K562 (cell line): ENCODE results near the gene YES1. TPM values are rescaled to one million over a fixed set of nuclear protein-coding genes. Genes with fewer than 3 reads are reported as not detected.

Experiments used
- BRCA1 ChIP-seq, 2 experiments: fragments of 450-650 bp in 1 of 2; sonication (generic) in 1 of 2; formaldehyde crosslinking in 1 of 2; IDR thresholded peaks; 2 replicates each; pipeline versions ENCODE4 v1.5.0 to v1.6.1; 2017 to 2020; ENCODE audit warnings: mild to moderate bottlenecking in 1 of 2, missing genetic modification reagents in 1 of 2
- CXXC5 ChIP-seq: fragments of 250-450 bp; sonication (Bioruptor Pico); IDR thresholded peaks from 2 replicates; pipeline ENCODE4 v1.8.0; 2022; ENCODE audit warnings: inconsistent platforms, mild to moderate bottlenecking, moderate library complexity
- EGR1 ChIP-seq: fragments of 450-650 bp; conservative IDR thresholded peaks from 2 replicates; pipeline ENCODE4 v1.6.1; 2017; ENCODE audit warnings: mild to moderate bottlenecking
- HNRNPL ChIP-seq: fragments of 200-400 bp; formaldehyde crosslinking; IDR thresholded peaks from 2 replicates; pipeline ENCODE4 v1.6.1; 2017; ENCODE audit warnings: low read depth, mild to moderate bottlenecking, low read length
- NR2C2 ChIP-seq, 2 experiments: fragments of 200-800 bp in 1 of 2; sonication (Bioruptor generic) in 1 of 2; sonication (generic) in 1 of 2; formaldehyde crosslinking in 1 of 2; IDR thresholded peaks; 2 replicates each; pipeline versions ENCODE4 v1.6.1 to v1.8.0; 2016 to 2022; ENCODE audit warnings: mild to moderate bottlenecking in 1 of 2, missing compliant biosample characterization in 1 of 2, missing genetic modification characterization in 1 of 2, missing genetic modification reagents in 1 of 2
- POLR2A ChIP-seq: fragments of 450-650 bp; conservative IDR thresholded peaks from 2 replicates; pipeline ENCODE4 v1.6.1; 2016
- POLR2G ChIP-seq: fragments of 200-400 bp; formaldehyde crosslinking; IDR thresholded peaks from 2 replicates; pipeline ENCODE4 v1.6.1; 2017; ENCODE audit warnings: low read depth, mild to moderate bottlenecking, antibody characterized with exemption, low read length, moderate library complexity
- POLR2H ChIP-seq: IDR thresholded peaks from 2 replicates; pipeline ENCODE4 v1.6.1; 2016; ENCODE audit warnings: missing genetic modification characterization, low read depth, mild to moderate bottlenecking, control low read depth, missing compliant biosample characterization, moderate library complexity
- SMC3 ChIP-seq: conservative IDR thresholded peaks from 2 replicates; pipeline ENCODE4 v1.6.1; 2011; ENCODE audit warnings: low read depth, low read length, improper control_type of control experiment; ENCODE audit not compliant: insufficient read depth
- TAF15 ChIP-seq: fragments of 200-400 bp; formaldehyde crosslinking; IDR thresholded peaks from 2 replicates; pipeline ENCODE4 v1.6.1; 2017; ENCODE audit warnings: mild to moderate bottlenecking, low read depth, low read length, moderate library complexity
- ZC3H8 ChIP-seq: fragments of 450-650 bp; IDR thresholded peaks from 2 replicates; pipeline ENCODE4 v1.6.1; 2017
- ZNF324 ChIP-seq: fragments of 250-450 bp; sonication (Bioruptor Pico); IDR thresholded peaks from 2 replicates; pipeline ENCODE4 v1.4.0; 2020; ENCODE audit warnings: mild to moderate bottlenecking
- ZNF589 ChIP-seq: fragments of 200-800 bp; sonication (Bioruptor generic); IDR thresholded peaks from 2 replicates; pipeline ENCODE4 v1.6.1; 2016; ENCODE audit warnings: low read depth, missing genetic modification characterization, missing compliant biosample characterization
- polyA plus RNA-seq, 8 experiments: library from polyadenylated mRNA; depleted of rRNA in 4 of 8; stranded (reverse) in 5 of 8; unstranded in 3 of 8; fragments of >200 nt; fragmentation: Nextera tagmentation in 2 of 8; fragmentation: Illumina TruSeq in 1 of 8; extraction: Ambion mirVana in 2 of 8; extraction: Trizol in 1 of 8; gene quantifications; 2 replicates each; pipeline versions ENCODE4 v1.2.1 to v1.2.3, GENCODE V29; 2011 to 2014; ENCODE audit warnings: inconsistent platforms in 1 of 8, missing spikeins in 1 of 8
- total RNA-seq, 7 experiments: library from RNA; depleted of rRNA in 6 of 7; stranded (reverse); fragments of >200 nt in 6 of 7; fragmentation: Illumina TruSeq in 2 of 7; extraction: Trizol in 2 of 7; gene quantifications; 2 replicates each; pipeline versions ENCODE4 v1.2.1 to v1.2.3, GENCODE V29; 2011 to 2021; ENCODE audit warnings: low replicate concordance in 1 of 7
- TF ChIP-seq, protein P1 (sequence below), 3 experiments: fragments of 200-800 bp in 1 of 3; sonication (Bioruptor generic) in 1 of 3; sonication (generic) in 1 of 3; formaldehyde crosslinking in 1 of 3; IDR thresholded peaks; 2 replicates each; pipeline versions ENCODE4 v1.6.1 to v1.8.0; 2016 to 2022; ENCODE audit warnings: mild to moderate bottlenecking in 2 of 3, missing compliant biosample characterization in 2 of 3, missing genetic modification characterization in 2 of 3, missing genetic modification reagents in 1 of 3
- TF ChIP-seq, protein P2 (sequence below): sonication (generic); formaldehyde crosslinking; IDR thresholded peaks from 2 replicates; pipeline ENCODE4 v1.9.0; 2022; ENCODE audit warnings: mild to moderate bottlenecking, missing genetic modification reagents
- TF ChIP-seq, protein P3 (sequence below): conservative IDR thresholded peaks from 2 replicates; pipeline ENCODE4 v1.6.1; 2011; ENCODE audit warnings: low read depth, mild to moderate bottlenecking, low read length; ENCODE audit not compliant: control insufficient read depth
- TF ChIP-seq, protein P4 (sequence below), 3 experiments: fragments of 200-800 bp in 1 of 3; fragments of 250-450 bp in 1 of 3; fragments of 450-650 bp in 1 of 3; sonication (Bioruptor Pico) in 1 of 3; sonication (Bioruptor generic) in 1 of 3; formaldehyde crosslinking in 1 of 3; IDR thresholded peaks; 2 replicates each; pipeline versions ENCODE4 v1.6.1 to v1.8.0; 2016 to 2022; ENCODE audit warnings: mild to moderate bottlenecking in 2 of 3, missing genetic modification characterization in 2 of 3, missing compliant biosample characterization in 1 of 3, moderate library complexity in 1 of 3
- TF ChIP-seq, protein P5 (sequence below), 2 experiments: fragments of 450-650 bp in 1 of 2; sonication (generic) in 1 of 2; formaldehyde crosslinking in 1 of 2; IDR thresholded peaks in 1 of 2; conservative IDR thresholded peaks in 1 of 2; 2 replicates each; pipeline versions ENCODE4 v1.6.1 to v1.8.1; 2016 to 2023; ENCODE audit warnings: mild to moderate bottlenecking in 2 of 2, moderate library complexity in 2 of 2, inconsistent platforms in 1 of 2, missing genetic modification reagents in 1 of 2

YES1 gene
- total and polyA plus RNA-seq, 9 of the 15 experiments (the other 6 are each of a cell fraction or from before 2014, with no cell fraction given) = 37.2 to 115 (median 77.7) TPM

DNA sequence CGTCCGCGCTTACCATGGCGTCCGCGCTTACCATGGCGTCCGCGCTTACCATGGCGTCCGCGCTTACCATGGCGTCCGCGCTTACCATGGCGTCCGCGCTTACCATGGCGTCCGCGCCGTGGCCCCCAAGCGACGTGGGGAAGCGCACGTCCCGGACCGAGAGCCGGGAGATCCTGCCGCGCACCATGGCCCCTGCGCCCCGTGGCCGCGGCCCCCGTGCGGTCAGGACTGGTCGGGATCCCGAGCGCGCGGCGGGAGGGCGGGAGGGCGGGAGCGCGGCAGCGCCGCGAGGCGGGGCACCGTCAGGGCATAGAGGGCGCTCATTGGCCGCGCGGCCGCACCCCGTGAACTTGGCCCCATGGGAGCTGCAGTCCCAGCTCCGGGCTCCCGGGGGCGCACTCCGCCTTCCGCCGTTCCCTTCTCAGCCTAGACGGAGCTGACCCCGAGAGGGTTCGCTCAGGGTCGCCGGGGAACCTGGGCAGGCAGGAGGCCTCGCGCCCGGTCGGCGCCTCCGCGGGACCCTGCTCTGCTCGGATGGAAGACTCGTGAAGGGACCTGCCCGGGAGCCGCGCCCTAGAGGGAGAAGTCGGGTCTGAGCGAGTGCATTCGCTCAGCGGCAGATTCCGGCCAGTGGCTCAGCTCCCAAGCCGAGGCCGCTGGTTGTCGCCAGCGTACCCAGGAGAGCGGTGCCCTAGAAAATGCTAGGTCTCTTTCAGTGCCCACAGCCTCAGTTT lies 99.5 kb downstream of the YES1 start, which contains the start of gene ENOSF1 (continued):
- TF ChIP-seq, protein P1, sequence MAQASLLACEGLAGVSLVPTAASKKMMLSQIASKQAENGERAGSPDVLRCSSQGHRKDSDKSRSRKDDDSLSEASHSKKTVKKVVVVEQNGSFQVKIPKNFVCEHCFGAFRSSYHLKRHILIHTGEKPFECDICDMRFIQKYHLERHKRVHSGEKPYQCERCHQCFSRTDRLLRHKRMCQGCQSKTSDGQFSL (CRISPR knock-in tag; IDR thresholded peaks at IDR 0.05) = peak; percentile 41; the same call in 1 of the 2 replicates
- TF ChIP-seq, protein P1 (tag; IDR thresholded peaks at IDR 0.05) = no peak
- TF ChIP-seq, protein P2, sequence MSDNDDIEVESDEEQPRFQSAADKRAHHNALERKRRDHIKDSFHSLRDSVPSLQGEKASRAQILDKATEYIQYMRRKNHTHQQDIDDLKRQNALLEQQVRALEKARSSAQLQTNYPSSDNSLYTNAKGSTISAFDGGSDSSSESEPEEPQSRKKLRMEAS (CRISPR knock-in tag) = peak; percentile 83
- TF ChIP-seq POLR2A (peak; percentile 43; the same call in 1 of the 2 replicates), ZC3H8 (no peak), EGR1 (0 out of 2 replicates have a peak, but pooled peaks have one; percentile 11), TAF15 (no peak), ZNF324 (no peak), CXXC5 (CRISPR knock-in tag) (peak; percentile 58), POLR2G (peak; percentile 93), ZNF589 (CRISPR knock-in tag) (no peak), HNRNPL (peak; percentile 73; the same call in 1 of the 2 replicates), NR2C2 (CRISPR knock-in tag; IDR thresholded peaks at IDR 0.05) (peak; percentile 43; the same call in 1 of the 2 replicates), NR2C2 (tag; IDR thresholded peaks at IDR 0.05) (peak; percentile 70), BRCA1 (IDR thresholded peaks at IDR 0.05) (no peak), BRCA1 (CRISPR knock-in tag; IDR thresholded peaks at IDR 0.05) (no peak), SMC3 (no peak; the same call in 1 of the 2 replicates), POLR2H (tag) (no peak)
- TF ChIP-seq, protein P3, sequence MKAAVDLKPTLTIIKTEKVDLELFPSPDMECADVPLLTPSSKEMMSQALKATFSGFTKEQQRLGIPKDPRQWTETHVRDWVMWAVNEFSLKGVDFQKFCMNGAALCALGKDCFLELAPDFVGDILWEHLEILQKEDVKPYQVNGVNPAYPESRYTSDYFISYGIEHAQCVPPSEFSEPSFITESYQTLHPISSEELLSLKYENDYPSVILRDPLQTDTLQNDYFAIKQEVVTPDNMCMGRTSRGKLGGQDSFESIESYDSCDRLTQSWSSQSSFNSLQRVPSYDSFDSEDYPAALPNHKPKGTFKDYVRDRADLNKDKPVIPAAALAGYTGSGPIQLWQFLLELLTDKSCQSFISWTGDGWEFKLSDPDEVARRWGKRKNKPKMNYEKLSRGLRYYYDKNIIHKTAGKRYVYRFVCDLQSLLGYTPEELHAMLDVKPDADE = peak; percentile 98
- TF ChIP-seq, protein P4, sequence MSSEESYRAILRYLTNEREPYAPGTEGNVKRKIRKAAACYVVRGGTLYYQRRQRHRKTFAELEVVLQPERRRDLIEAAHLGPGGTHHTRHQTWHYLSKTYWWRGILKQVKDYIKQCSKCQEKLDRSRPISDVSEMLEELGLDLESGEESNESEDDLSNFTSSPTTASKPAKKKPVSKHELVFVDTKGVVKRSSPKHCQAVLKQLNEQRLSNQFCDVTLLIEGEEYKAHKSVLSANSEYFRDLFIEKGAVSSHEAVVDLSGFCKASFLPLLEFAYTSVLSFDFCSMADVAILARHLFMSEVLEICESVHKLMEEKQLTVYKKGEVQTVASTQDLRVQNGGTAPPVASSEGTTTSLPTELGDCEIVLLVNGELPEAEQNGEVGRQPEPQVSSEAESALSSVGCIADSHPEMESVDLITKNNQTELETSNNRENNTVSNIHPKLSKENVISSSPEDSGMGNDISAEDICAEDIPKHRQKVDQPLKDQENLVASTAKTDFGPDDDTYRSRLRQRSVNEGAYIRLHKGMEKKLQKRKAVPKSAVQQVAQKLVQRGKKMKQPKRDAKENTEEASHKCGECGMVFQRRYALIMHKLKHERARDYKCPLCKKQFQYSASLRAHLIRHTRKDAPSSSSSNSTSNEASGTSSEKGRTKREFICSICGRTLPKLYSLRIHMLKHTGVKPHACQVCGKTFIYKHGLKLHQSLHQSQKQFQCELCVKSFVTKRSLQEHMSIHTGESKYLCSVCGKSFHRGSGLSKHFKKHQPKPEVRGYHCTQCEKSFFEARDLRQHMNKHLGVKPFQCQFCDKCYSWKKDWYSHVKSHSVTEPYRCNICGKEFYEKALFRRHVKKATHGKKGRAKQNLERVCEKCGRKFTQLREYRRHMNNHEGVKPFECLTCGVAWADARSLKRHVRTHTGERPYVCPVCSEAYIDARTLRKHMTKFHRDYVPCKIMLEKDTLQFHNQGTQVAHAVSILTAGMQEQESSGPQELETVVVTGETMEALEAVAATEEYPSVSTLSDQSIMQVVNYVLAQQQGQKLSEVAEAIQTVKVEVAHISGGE (CRISPR knock-in tag; IDR thresholded peaks at IDR 0.05) = peak in 1 of 3 experiments; percentile 51; a peak in 1 of 6 replicates
- TF ChIP-seq, protein P5, sequence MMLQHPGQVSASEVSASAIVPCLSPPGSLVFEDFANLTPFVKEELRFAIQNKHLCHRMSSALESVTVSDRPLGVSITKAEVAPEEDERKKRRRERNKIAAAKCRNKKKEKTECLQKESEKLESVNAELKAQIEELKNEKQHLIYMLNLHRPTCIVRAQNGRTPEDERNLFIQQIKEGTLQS (IDR thresholded peaks at IDR 0.05) = peak; percentile 52; the same call in 1 of the 2 replicates
- TF ChIP-seq, protein P5 (CRISPR knock-in tag; conservative IDR thresholded peaks at IDR 0.05) = 0 out of 2 replicates have a peak, but pooled peaks have one; percentile 58
